ENCODE data around the gene TMEM244. TPM values are rescaled to one million over a fixed set of nuclear protein-coding genes. Genes with fewer than 3 reads are reported as not detected.

Gene TMEM244
- total RNA-seq, 1 donor from 2014 or later = not detected

GRCh38 chr6:129853996-129854711 lies 7.0 kb downstream of the TMEM244 start:
- no peak overlapping the region for H3K4me3 ChIP-seq
- H3K27ac ChIP-seq (replicated peaks) = no peak overlapping the region
- no peaks in the 10 kb centered on the region for H3K36me3 ChIP-seq
- no peaks in the 10 kb centered on the region for H3K27me3 ChIP-seq (ENCODE audit: low read depth)
- peaks cover 6% of the 10 kb centered on the region for H3K9me3 ChIP-seq (replicated peaks)
- no peak for DNase-seq
- intact Hi-C loops (cut with micrococcal nuclease) = no loop called here
- TF ChIP-seq CTCF (IDR thresholded peaks at IDR 0.05; ENCODE audit: borderline replicate concordance) = no peak
- no peaks in the 10 kb centered on the region for H3K4me1 ChIP-seq

- Histone ChIP-seq H3K4me1 (no peaks in the 10 kb centered on the region), H3K27ac (replicated peaks) (no peak overlapping the region), H3K9me3 (replicated peaks) (peaks cover 6% of the 10 kb centered on the region), H3K36me3 (no peaks in the 10 kb centered on the region), H3K27me3 (ENCODE audit: low read depth) (no peaks in the 10 kb centered on the region), H3K4me3 (no peak overlapping the region)
- intact Hi-C loops (cut with micrococcal nuclease) = no loop called here
- no peak for TF ChIP-seq CTCF (IDR thresholded peaks at IDR 0.05; ENCODE audit: borderline replicate concordance)
- DNase-seq = no peak
Observed at GRCh38 chr6:129852257-129852858, 8.8 kb downstream of the TMEM244 start.

GRCh38 chr6:129849456-129849855 lies 11.7 kb downstream of the TMEM244 start:
- no peak overlapping the region for H3K27ac ChIP-seq (replicated peaks)
- no peaks in the 10 kb centered on the region for H3K36me3 ChIP-seq
- no peak for DNase-seq
- H3K27me3 ChIP-seq (ENCODE audit: low read depth) = no peaks in the 10 kb centered on the region
- intact Hi-C loops (cut with micrococcal nuclease) = no loop called here
- TF ChIP-seq CTCF (IDR thresholded peaks at IDR 0.05; ENCODE audit: borderline replicate concordance) = no peak
- H3K9me3 ChIP-seq (replicated peaks) = no peaks in the 10 kb centered on the region
- H3K4me1 ChIP-seq = no peaks in the 10 kb centered on the region
- H3K4me3 ChIP-seq = no peak overlapping the region

- no peak overlapping the region for H3K4me3 ChIP-seq
- intact Hi-C loops (cut with micrococcal nuclease) = no loop called here
- H3K9me3 ChIP-seq (replicated peaks) = no peaks in the 10 kb centered on the region
- no peak overlapping the region for H3K27ac ChIP-seq (replicated peaks)
- no peaks in the 10 kb centered on the region for H3K4me1 ChIP-seq
- no peaks in the 10 kb centered on the region for H3K36me3 ChIP-seq
- no peaks in the 10 kb centered on the region for H3K27me3 ChIP-seq (ENCODE audit: low read depth)
- TF ChIP-seq CTCF (IDR thresholded peaks at IDR 0.05; ENCODE audit: borderline replicate concordance) = no peak
- DNase-seq = no peak
Observed at GRCh38 chr6:129846761-129847160, 14.4 kb downstream of the TMEM244 start.

- Histone ChIP-seq H3K27ac (replicated peaks) (no peak overlapping the region), H3K4me1 (no peaks in the 10 kb centered on the region), H3K36me3 (no peaks in the 10 kb centered on the region), H3K4me3 (no peak overlapping the region), H3K27me3 (ENCODE audit: low read depth) (no peaks in the 10 kb centered on the region), H3K9me3 (replicated peaks) (no peaks in the 10 kb centered on the region)
- intact Hi-C loops (cut with micrococcal nuclease) = no loop called here
- TF ChIP-seq CTCF (IDR thresholded peaks at IDR 0.05; ENCODE audit: borderline replicate concordance) = no peak
- no peak for DNase-seq
Observed at GRCh38 chr6:129845696-129846095, 15.4 kb downstream of the TMEM244 start.

All from left ventricle myocardium inferior (tissue), 1 donor.